Caco-2 (cell line): Measurements from ENCODE around the gene LYPLAL1. TPM values are rescaled to one million over a fixed set of nuclear protein-coding genes. Genes with fewer than 3 reads are reported as not detected.

ENCODE experiments used
- BruUV-seq: library from RNA; stranded (reverse); fragments of 400-500 nt; replicated peaks from 2 replicates; lab custom pipeline; 2021; lab: Mats Ljungman, UMichigan
- CTCF ChIA-PET: fragments of 300-600 bp; sonication (Branson Sonifier 250); formaldehyde crosslinking; loops from one replicate; lab custom pipeline; 2022; ENCODE audit warnings: antibody characterized with exemption; lab: Charles Lee
- POLR2A ChIA-PET: fragments of 300-600 bp; sonication (Branson Sonifier 250); formaldehyde crosslinking; loops from one replicate; lab custom pipeline; 2022; ENCODE audit warnings: antibody characterized with exemption; lab: Charles Lee
- DNase-seq, 2 experiments: peaks; one replicate each; pipeline versions ENCODE4 v3.0.0 to v3.0.0-alpha.2; 2020 to 2022
- H3K27me3 ChIP-seq: replicated peaks from 2 replicates; pipeline ENCODE4 v1.6.0; 2011; ENCODE audit warnings: low read length; ENCODE audit not compliant: control insufficient read depth, insufficient read depth
- H3K36me3 ChIP-seq: 2 replicates; pipeline ENCODE4 v1.5.1; 2011; ENCODE audit warnings: low read length; ENCODE audit not compliant: control insufficient read depth, insufficient read depth
- H3K4me1 ChIP-seq: fragments of 250-450 bp; sonication (Bioruptor Pico); 2 replicates; pipeline ENCODE4 v1.5.1; 2020; ENCODE audit warnings: mild to moderate bottlenecking
- H3K4me3 ChIP-seq: 2 replicates; pipeline ENCODE4 v1.5.1; 2011; ENCODE audit warnings: low read depth, mild to moderate bottlenecking, control low read depth, low read length
- H3K9me3 ChIP-seq: fragments of 250-450 bp; sonication (Bioruptor Pico); 2 replicates; pipeline ENCODE4 v1.5.1; 2020; ENCODE audit warnings: mild to moderate bottlenecking, moderate library complexity
- H3K27ac Mint-ChIP-seq: one replicate; pipeline ENCODE4 v1.8.0; 2022; ENCODE audit warnings: mixed read lengths; ENCODE audit not compliant: unreplicated experiment
- H3K27me3 Mint-ChIP-seq: one replicate; pipeline ENCODE4 v1.8.0; 2022; ENCODE audit warnings: mixed read lengths; ENCODE audit not compliant: insufficient read depth, unreplicated experiment
- H3K36me3 Mint-ChIP-seq: one replicate; pipeline ENCODE4 v1.8.0; 2022; ENCODE audit warnings: mild to moderate bottlenecking, mixed read lengths; ENCODE audit not compliant: insufficient read depth, unreplicated experiment
- H3K4me1 Mint-ChIP-seq: one replicate; pipeline ENCODE4 v1.8.0; 2022; ENCODE audit warnings: low read depth, mixed read lengths; ENCODE audit not compliant: unreplicated experiment
- H3K4me3 Mint-ChIP-seq: one replicate; pipeline ENCODE4 v1.8.0; 2022; ENCODE audit warnings: mild to moderate bottlenecking, moderate library complexity, mixed read lengths; ENCODE audit not compliant: unreplicated experiment
- H3K9me3 Mint-ChIP-seq: one replicate; pipeline ENCODE4 v1.8.0; 2022; ENCODE audit warnings: mixed read lengths; ENCODE audit not compliant: unreplicated experiment
- intact Hi-C: fragments of 100-400 bp; cut with micrococcal nuclease; formaldehyde crosslinking; loops from one replicate; pipeline ENCODE4 v1.10.0; 2022; ENCODE audit not compliant: unreplicated experiment
- total RNA-seq: library from RNA; stranded (reverse); gene quantifications from 2 replicates; pipeline ENCODE4 v1.2.3, GENCODE V29; 2022
- TF ChIP-seq, protein P1 (sequence below), 2 experiments: fragments of 200-600 bp in 1 of 2; IDR thresholded peaks; 1 replicate in 1 of 2; 2 replicates in 1 of 2; pipeline versions ENCODE4 v1.5.1 to v1.8.0; 2011 to 2022; ENCODE audit warnings: antibody characterized with exemption in 1 of 2, control low read depth in 1 of 2, inconsistent platforms in 1 of 2, low read depth in 1 of 2, low read length in 1 of 2, mild to moderate bottlenecking in 1 of 2, moderate library complexity in 1 of 2; ENCODE audit not compliant: insufficient read depth in 1 of 2, severe bottlenecking in 1 of 2, unreplicated experiment in 1 of 2

Gene LYPLAL1
- total RNA-seq, 1 experiment from 2014 or later = 20.4 TPM

DNA sequence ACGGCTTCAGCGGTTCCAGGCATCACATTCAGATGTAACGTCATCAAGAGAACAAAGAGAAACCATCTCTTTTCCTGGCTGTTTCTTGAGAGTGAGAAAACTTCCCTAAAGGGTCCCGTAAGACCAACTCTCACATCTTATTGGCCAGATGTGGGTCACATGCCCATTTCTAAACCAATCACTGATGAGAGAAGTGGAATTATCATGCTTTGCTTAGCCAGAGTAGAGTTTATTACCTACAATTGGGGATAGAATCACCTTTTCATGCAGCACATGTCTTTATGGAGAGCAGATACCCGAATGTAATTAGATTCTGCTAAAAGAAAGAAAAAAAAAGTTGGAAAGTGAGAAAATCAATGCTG, 54.4 kb downstream of the LYPLAL1 start:
- Histone ChIP-seq H3K4me1 (no peaks in the 10 kb centered on the region), H3K4me3 (no peak overlapping the region), H3K36me3 (no peaks in the 10 kb centered on the region), H3K27me3 (no peaks in the 10 kb centered on the region), H3K9me3 (no peaks in the 10 kb centered on the region)
- Mint-ChIP-seq H3K27ac (no peak overlapping the region), H3K4me1 (no peaks in the 10 kb centered on the region), H3K9me3 (no peaks in the 10 kb centered on the region), H3K27me3 (no peaks in the 10 kb centered on the region), H3K36me3 (no peaks in the 10 kb centered on the region), H3K4me3 (no peak overlapping the region)
- TF ChIP-seq, protein P1, sequence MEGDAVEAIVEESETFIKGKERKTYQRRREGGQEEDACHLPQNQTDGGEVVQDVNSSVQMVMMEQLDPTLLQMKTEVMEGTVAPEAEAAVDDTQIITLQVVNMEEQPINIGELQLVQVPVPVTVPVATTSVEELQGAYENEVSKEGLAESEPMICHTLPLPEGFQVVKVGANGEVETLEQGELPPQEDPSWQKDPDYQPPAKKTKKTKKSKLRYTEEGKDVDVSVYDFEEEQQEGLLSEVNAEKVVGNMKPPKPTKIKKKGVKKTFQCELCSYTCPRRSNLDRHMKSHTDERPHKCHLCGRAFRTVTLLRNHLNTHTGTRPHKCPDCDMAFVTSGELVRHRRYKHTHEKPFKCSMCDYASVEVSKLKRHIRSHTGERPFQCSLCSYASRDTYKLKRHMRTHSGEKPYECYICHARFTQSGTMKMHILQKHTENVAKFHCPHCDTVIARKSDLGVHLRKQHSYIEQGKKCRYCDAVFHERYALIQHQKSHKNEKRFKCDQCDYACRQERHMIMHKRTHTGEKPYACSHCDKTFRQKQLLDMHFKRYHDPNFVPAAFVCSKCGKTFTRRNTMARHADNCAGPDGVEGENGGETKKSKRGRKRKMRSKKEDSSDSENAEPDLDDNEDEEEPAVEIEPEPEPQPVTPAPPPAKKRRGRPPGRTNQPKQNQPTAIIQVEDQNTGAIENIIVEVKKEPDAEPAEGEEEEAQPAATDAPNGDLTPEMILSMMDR (IDR thresholded peaks at IDR 0.05; ENCODE audit: insufficient read depth in 1 of 2, low read depth in 1 of 2, low read length in 1 of 2, severe bottlenecking in 1 of 2, unreplicated experiment in 1 of 2) = no peak
- DNase-seq = no peak
- ChIA-PET CTCF (no interaction called here), POLR2A (no interaction called here)
- intact Hi-C loops = no loop called here
- no TSS peak for BruUV-seq

DNA sequence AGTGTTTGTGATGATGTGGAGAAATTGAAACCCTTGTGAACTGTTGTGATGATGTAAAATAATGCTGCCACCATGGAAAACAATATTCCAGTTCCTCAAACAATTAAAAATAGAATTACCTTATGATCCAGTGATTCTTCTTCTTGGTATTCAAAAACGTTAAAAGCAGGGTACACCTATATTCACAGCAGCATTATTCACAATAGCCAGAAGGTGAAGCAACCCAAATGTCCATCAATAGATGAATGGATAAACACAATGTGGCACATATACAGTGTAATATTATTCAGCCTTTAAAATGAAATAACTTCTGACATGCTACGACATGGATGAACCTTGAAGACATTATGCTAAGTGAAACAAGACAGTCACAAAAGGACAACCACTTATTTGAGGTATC, 59.2 kb downstream of the LYPLAL1 start:
- H3K36me3 Mint-ChIP-seq = no peaks in the 10 kb centered on the region
- Histone ChIP-seq H3K4me3 (no peak overlapping the region), H3K9me3 (no peaks in the 10 kb centered on the region), H3K36me3 (no peaks in the 10 kb centered on the region), H3K27me3 (no peaks in the 10 kb centered on the region), H3K4me1 (no peaks in the 10 kb centered on the region)
- POLR2A ChIA-PET = no interaction called here
- H3K9me3 Mint-ChIP-seq = no peaks in the 10 kb centered on the region
- no peak overlapping the region for H3K4me3 Mint-ChIP-seq
- H3K4me1 Mint-ChIP-seq = no peaks in the 10 kb centered on the region
- no peaks in the 10 kb centered on the region for H3K27me3 Mint-ChIP-seq
- CTCF ChIA-PET = no interaction called here
- no TSS peak for BruUV-seq
- no peak for DNase-seq
- intact Hi-C loops = no loop called here
- H3K27ac Mint-ChIP-seq = no peak overlapping the region
- TF ChIP-seq, protein P1 (IDR thresholded peaks at IDR 0.05; ENCODE audit: insufficient read depth in 1 of 2, low read depth in 1 of 2, low read length in 1 of 2, severe bottlenecking in 1 of 2, unreplicated experiment in 1 of 2) = no peak

DNA sequence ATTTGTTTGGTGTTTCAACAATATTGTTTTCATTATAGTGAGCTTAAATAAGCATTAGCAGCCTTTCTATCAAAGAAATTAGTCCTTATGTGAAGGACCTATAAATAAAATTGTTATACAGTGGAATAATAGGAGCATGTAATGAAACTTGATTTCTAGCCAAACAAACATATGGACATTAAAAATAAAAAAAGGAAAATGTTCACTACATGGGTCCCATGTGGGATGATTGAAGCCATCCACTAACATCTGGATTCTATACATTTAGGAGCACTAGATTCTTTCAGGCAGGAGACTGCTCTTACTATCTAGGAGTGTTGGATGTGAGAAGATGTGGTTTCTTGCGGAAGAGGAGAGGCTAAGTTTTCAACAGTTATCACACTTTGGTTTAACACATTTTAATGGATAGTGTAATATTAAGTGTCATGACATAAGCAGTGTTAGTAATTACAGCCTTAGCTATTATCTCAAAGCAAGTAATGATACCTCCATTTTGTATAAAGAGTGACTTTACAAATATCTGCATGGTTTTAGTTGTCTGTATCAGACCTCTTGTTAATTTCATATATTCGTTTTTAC, 62.3 kb downstream of the LYPLAL1 start:
- POLR2A ChIA-PET = no interaction called here
- Mint-ChIP-seq H3K27me3 (no peaks in the 10 kb centered on the region), H3K4me1 (no peaks in the 10 kb centered on the region), H3K4me3 (no peak overlapping the region), H3K36me3 (no peaks in the 10 kb centered on the region), H3K9me3 (no peaks in the 10 kb centered on the region), H3K27ac (no peak overlapping the region)
- DNase-seq = no peak
- Histone ChIP-seq H3K9me3 (no peaks in the 10 kb centered on the region), H3K4me3 (no peak overlapping the region), H3K36me3 (no peaks in the 10 kb centered on the region), H3K4me1 (no peaks in the 10 kb centered on the region), H3K27me3 (no peaks in the 10 kb centered on the region)
- no TSS peak for BruUV-seq
- TF ChIP-seq, protein P1 (IDR thresholded peaks at IDR 0.05; ENCODE audit: insufficient read depth in 1 of 2, low read depth in 1 of 2, low read length in 1 of 2, severe bottlenecking in 1 of 2, unreplicated experiment in 1 of 2) = no peak
- intact Hi-C loops = no loop called here
- CTCF ChIA-PET = no interaction called here
